ENCODE results near the gene NAA10.
A peak's percentile ranks its signal among the peaks of the same experiment; 100 is the strongest.

NAA10 gene

DNA sequence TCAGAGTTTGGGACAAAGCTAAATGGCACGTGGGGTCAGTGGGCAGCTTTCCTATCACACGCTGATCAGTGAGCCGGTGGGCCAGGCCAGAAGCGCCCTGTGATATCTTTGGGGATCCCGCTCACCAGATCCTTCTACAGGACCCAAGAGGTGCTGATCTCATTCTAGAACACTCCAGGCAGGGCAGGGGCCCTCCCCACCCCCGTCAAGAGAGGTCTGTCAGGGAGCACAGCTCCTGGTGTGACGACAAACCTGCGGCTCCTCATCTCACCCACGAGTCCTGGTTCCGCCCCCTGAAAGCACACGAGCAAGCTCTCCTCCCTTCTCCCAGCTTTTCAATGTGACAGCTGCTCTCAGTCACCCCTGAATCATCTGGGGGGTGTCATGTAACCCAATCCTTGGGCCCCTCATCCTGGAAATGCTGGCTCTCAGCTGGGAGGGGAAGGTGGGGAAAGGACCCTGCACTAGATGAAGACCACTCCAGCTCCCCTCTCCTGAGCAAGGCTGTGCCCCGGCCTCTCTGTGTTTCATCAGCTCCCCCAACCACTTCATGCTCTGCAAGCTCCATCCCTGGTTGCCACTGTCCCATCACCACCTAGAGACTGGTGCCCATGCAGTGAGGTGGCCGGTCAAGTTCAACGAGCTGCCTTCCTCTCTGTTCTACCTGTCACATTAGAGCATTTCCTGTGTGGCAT is 32.2 kb upstream of the NAA10 start:
- DNase-seq: no peak

DNA sequence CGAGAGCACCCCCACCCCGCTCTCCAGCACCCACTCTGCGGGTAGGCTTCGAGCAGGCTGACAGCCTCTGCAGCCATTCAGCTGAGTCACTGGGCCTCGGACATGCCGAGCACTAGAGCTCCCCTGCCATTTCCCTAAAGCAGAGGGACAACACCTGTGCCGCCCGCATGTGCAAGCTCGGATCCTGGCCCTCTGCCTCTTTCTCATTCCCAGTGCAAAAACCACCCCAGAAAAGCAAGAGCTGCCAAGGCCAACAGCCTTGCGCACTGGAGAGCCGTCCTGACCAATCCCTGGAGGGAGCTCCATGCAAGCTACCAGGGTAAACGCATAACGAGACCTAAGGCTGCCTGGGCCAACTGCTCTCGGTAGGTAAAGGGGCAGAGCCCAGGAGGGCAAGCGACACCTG is 31.4 kb upstream of the NAA10 start:
- DNase-seq: no peak

DNA sequence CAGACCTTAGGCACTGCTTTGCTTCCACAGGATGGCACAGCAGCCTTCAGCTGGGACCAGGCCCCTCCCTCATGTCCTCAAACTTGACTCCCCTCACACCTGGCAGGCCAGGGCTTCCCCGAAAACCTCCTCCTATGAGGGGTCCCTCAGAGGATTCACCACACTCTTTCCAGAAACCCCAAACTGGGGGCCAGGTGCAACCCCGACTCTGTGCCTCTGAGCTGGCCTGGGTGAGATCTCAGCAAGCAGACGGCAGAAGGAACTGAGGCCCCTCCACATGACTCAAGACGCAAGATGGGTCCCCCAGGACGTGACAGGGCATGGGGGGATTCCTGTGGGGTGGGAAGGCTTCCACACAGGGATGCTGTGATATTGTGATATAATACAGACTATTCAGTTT is 30.6 kb upstream of the NAA10 start:
- DNase-seq: no peak

DNA sequence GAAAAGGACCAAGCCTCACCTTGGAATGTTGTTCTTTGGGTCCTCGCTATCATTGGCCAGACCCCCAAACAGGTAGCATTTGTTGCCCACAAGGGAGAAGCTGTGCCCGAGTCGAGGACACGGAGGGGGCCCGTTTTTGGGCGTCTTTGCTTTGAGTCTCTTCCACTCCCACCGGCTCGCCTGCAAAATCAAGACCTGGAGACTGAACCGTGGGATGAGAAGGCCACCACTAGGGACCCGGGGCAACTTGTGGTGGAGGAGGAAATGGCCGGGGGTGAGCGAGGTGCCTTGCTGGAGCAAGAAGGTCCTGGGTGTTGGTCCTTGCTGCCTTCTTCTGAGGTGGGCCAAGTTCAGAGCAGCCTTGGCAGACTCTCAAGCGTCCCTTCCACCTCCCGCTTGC is 29.3 kb upstream of the NAA10 start:
- DNase-seq: no peak

DNA sequence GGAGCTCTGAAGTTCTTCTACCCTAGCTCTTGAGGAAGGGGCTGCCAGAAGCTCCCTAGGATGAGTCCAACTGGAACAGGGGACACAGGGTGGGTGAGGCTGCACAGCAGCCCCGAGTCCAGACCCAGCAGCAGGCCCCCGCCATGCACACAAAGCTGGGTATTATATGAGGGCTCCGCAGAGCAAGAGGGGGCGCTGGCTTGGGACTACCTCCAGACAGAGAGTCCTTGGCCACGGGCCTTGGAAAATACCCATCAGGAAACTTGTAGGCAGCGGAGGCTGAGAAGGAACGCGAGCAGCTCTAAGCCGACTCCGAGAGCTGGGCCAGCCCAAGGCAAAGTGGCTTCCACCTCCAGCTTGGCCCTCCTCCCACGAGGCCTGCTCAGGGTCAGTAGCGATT is 28.7 kb upstream of the NAA10 start:
- no peak for DNase-seq

DNA sequence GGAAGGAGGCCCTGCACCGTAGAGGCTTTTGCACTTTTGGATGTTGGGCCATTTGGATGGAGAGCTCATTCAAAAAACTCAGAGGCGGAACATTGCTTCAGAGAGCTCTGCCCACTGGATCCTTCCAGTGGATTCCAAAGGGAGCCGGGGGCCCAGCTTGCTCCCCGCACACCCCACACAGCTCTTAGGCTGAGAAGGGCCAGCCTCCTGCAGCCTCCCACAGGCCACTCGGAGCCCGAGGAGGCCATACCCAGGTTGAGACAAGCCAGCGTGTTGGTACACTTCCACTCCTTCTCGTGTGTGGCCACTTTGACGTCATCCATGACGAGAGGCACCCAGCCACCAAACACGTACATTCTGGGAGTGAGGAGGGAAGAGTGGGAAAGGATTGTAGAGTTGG is 26.5 kb upstream of the NAA10 start:
- no peak for DNase-seq

DNA sequence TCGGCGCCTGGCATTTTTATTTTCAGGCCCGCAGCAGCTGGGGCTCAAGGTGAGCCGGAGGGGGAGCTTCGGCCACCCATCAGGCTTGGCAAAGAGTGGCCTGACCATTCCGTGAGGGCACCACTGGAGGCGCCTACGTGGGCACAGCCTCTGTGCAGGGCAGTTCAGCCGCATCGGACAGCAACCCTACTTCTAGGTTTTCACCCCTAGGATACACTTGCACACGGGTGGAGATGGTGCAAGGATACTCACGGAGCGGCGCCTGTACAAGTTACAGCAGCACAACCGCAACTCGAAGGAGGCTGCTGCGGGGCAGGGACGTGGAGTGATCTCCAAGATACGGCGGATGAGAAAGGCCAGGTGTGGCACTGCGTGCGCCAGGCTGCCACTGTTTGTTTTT is 25.9 kb upstream of the NAA10 start:
- DNase-seq: no peak

DNA sequence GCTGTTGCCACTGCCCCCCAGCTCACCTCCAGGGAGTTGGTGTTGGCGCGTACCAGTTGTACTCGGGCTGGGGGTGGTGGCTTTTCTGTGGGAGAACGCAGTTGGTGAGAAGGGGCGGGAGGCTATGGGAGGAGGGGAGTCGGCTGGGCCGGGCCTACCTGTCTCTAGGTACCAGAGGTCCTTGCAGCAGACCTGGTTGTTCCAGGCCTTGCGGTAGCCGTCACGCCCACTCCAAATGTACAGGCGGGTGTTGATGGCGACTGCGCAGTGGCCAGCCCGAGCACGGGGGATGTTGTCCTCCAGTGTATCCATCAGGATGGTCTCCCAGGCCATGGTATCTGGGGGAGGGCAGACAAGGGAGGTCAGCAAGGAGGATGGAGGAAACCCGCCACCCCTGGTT is 25.2 kb upstream of the NAA10 start:
- DNase-seq: no peak

DNA sequence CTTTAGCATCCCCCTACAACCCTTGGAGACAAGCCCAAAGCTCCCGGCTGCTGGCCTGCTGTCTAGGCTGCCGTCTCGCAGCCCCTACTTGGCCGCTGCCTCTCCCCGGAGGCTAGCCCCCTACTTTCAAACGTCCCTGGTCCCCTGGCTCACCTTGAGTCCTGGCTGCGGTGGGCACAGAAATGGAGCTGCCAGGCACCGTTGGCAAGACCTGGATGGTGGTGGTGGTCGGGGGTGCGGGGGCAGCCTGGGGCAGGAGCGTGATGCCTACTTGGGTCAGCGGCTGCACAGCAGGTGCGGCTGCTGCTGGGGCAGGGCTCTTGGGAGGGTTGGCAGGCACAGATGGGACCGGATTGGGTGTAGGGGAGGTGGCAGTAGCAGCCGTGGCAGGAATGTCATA is 24.8 kb upstream of the NAA10 start:
- no peak for DNase-seq

DNA sequence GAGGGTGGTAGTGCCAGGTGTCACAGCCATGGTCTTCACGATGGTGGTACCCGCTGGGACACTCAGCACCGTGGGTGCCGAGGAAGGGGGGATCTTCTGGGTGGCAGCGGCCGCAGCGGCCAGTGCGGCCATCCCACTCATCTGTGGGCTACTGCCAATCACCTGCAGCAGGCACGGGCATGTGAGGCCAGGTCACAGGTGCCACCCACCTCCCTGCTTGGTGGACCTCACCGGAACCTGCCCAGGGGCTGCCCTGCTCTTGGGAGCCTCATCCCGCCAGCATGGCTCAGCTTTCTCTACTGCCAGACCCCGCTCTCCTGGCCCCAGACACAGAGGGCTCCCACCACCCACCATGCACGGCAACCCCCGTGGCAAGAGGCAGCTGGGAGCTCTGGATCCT is 23.8 kb upstream of the NAA10 start:
- no peak for DNase-seq

DNA sequence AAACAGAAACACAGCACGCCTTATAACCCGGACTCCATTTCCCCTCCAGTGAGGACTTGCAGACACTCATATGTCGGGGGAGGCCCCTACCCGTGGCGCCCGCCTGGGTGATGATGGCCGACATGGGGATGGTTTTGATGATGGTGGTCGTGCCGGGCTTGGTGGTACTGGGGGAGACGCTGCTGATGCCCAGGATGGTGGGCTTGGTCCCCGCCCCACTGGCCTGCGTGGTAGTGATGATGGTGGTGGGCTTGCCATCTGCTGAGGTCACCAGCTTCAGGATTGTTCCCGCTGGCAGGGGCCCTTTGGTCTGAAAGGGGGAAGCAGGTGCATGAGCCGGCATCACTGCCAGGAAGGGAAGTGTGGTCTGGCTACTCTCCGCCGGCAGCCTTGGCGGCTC is 22.4 kb upstream of the NAA10 start:
- DNase-seq: no peak

DNA sequence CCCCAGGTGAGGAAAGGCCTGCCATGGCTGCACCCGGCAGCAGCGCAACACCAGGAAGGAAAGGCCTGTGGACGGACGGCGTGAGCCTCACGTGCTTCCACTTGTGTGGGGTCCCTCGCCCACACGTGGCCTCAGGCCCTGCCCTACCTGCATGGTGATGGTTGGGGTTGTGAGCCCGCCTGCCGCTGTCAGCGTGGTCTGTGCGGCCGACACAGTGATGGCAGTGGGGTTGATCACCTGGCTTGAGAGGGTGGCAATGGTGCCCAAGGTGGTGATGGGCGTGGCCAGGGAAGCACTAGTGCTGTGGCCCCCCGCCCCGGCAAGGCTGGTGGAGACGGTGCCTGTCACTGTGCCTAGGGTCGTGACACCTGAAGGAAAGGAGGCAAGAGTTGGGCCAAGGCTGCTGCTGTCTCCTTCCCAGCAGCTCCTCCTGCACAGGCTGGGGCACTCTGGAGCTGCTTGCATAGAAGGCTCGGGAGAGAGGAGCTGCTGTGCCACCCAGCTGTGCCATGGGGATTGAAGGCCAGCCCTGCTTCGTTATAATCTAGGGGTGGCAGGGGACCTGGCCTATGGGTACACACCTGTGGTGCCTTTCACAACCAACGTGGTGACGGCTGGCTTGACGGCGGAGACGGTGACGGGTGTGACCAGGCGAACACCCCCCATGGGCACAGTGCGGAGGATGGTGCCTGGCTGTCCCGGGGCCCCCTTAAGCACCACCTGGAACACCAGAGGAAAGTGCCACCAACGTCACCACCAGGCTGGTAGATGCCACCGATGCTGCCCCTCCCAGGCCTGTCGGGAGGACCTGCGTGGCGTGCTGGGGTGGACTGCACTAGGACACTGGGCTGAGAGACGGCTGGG is 21.4 kb upstream of the NAA10 start:
- no peak for DNase-seq

DNA sequence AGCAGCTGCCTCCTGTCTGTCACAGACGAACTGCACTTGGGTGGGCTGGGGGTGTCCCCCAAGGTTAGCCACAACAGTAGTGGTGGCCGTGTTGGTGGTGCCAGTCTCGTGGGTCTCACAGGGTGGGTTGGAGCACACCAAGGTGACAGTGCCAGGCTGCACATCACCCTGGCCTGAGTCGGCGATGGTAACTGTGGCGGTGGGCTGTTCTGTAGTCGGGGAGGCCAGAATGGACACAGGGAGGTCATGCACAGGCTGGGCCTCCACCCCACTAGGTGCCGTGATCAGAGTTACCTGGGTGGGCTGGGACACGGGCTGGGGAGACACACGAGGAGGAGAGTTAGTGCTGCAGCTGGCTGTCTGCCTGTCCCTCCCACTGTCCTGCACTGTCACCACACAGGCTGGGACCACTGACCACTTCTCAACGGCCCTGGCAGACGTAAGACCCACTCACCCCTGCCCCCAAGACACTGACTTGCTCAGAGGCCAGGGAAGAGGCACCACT is 20.4 kb upstream of the NAA10 start:
- DNase-seq: no peak

DNA sequence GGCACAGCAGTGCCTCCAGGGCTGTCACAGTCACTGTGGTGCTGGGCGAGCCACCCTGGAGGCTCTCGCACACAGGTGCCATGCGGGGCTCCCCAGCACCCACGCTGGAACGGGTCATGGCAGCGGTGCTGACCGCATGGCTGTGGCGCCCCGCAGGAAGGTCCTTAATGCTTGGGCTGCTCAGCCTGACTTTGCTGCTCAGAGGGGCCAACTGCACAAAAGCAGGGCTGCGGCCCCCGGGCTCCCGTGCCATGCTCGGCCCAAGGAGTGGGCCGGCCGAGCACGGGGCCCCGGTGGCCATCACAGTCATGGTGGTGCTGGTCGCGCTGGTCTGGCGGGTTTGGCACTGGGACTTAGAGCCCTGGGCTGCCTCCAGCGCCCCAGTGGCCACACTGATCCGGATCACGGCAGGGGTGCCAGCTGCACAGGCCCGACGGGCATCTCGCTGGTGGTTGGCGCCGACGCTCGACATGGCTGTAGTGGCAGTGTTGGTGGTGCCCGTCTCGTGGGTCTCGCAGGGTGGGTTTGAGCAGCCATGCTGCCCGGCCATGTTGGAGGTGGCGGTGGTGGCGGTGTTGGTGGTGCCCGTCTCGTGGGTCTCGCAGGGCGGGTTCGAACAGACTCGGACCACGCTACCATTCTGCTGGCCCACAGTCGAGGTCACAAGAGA is 19.9 kb upstream of the NAA10 start:
- DNase-seq: no peak

DNA sequence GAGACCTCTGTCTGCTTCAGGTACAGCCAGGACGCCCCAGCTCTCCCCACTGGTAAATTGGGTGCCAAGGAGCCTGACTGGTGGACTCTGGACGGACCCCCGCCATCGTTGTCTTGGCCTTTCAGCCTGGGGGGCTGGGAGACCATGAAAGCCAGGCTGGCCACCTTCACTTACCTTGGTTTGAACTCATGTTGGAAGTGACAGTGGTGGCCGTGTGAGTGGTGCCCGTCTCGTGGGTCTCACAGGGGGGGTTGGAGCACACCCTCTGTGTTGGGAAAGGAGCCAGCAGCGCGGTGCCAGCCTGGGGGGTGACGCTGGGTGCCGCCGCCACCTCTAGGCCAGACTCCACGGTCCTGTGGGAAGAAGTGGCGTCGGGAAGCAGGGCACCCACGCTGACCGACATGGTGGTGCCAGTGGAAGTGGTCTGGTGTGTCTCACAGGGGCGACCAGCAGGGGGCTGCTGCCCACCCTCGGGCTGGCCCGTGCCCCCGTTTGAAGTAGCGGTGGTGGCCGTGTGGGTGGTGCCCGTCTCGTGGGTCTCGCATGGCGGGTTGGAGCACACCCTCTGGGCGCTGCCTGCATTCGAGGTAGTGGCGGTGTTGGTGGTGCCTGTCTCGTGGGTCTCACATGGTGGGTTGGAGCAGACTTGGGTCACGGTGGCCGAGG is 19.2 kb upstream of the NAA10 start:
- no peak for DNase-seq

DNA sequence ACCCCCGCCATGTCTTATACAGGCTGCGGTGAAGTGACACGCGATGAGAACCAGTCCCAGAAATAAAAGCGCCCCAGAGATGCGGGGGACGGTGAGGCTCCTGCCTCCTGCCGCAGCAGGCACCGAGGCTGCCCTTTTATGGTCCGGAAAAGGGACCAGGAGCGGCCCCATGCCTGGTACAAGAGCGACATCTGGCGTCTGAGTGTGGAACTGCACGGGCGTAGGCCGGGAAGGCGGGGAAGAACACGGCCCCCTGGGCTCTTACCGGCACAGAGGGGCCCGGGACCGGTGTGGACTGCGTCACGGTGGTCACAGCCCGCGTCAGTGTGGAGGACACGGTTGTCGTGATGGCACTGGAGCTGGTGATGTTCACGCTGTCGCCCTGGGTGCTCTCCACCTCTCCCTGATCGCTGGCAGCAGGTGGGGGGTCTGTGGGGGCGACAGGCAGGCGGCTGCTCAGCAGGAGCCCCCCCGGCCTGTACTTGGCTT is 18.5 kb upstream of the NAA10 start:
- peak; percentile 27 for DNase-seq

DNA sequence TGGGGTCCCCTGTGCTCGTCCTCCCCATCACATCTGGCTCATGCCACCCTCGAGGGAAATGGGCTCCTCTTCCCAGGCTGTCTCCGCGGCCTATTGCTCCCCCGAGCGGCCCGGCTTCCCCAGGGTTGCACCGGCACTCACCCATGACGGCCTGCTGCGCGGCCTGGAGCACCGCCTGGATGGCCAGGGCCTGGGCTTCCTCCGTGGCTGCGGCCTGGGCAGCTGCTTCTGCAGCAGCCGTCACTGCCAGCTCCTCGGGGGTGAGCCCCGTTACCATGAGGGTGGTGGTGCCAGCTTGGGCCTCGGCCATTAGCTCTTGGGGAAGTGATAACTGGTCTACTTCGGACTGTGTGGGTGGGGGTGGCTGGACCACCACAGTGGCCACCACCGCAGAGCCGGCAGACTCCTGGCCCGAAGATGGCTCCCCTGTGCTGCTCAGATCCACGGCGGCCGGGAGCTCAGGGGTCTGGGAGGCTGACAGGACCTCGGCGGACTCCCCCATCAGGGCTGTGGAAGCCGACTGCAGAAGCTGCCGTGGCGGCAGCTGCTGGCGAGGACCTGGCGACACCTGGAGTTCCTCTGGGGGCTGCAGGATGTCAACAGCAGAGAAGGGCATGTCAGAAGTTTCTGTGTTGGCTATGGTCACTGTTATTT is 17.7 kb upstream of the NAA10 start:
- DNase-seq: no peak

DNA sequence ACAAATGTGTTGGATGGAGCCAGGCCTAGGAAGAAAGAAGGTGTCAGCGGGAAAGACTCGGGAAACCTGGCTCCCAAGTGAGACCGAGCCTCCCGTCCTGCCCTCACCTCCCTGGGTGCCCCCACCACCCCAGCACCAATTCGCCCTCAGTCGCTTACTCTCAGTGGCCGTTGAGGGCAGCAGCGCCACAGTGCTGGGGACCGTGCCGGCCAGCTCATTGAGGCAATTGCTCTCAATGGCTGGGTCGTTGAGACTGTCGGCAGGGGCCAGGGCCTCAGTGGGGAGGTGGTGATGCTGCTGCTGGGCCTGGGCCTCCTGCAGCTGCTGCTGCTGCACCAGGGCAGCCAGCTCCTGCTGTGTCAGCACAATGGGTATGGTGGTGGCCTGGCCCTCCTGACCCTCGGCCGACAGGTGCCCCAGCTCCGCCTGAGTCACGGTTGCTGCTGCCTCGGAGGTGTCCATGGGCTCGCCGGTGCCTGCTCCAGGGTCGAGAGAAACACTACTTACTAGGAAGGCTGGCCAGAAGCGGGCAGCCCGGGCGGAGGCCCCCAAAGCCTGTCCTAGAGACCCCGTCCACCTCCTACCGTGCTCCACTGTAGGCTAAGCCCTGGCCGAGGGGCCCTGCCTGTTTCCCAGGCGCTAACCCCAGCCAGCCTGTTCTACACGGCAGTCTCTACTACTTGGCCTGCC is 17.0 kb upstream of the NAA10 start:
- no peak for DNase-seq

DNA sequence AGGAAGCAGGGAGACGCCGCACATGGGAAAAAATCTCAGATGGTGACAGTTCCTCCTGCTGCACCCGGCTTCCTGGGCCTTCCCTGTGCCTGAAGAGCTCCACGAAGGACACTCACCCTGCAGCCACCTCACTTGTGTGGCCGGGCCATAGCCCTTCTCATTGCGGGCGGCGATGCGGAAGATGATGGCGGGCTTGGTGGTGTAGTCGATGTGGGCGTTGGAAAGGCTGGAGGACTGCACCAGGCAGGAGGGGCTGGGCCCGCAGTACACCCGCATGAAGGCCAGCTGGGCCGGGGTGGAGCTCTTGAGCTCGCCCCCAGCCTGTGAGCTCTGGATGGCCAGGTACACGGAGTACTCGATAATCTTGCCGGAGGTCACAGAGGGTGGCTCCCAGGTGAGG is 15.3 kb upstream of the NAA10 start:
- no peak for DNase-seq

DNA sequence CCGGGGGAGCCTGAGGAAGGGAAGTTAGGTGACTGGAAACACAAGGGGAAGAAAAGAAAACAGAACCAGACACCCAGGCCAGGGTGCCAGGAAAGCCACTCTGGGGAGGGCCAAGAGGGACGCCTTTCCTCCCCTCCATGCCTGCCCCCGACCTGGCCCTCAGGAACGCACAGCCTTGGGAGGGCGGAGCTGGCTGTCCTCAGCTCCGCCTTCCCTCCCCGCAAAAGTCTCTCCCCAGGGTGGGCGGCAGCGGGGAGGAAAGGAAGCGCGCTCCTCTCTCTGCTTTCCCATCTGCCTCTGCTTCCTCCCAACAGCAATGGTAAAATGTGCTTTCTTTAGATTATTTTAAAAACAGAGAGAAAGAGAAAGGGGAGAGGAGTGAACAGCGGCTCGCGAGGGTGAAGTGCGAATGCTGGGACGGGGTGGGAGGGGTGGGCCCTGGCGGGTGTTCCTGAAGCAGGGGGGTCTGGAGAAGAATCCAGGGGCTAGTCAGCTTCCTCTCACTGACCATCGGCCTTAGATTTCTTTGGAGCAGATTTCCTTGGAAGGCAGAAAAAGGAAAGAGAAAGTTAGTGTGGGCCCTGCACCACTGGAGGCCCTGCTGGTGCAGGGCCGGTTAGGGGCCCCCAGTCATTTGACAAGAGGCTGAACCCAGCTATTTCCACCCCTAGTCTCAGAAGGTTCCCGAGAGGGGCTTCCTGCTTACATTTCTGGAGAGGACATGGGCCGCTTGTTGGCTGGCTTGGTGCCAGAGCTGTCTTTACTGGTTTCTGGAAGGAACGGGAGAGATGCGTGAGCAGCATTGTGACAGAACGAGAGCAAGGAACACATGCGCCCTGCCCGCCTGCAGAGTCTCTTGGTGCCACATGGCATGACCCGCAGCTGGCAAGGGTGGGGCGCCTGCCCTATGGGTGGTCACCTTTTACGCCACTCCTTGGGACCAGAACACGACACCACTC is 14.3 kb upstream of the NAA10 start:
- DNase-seq: no peak

DNA sequence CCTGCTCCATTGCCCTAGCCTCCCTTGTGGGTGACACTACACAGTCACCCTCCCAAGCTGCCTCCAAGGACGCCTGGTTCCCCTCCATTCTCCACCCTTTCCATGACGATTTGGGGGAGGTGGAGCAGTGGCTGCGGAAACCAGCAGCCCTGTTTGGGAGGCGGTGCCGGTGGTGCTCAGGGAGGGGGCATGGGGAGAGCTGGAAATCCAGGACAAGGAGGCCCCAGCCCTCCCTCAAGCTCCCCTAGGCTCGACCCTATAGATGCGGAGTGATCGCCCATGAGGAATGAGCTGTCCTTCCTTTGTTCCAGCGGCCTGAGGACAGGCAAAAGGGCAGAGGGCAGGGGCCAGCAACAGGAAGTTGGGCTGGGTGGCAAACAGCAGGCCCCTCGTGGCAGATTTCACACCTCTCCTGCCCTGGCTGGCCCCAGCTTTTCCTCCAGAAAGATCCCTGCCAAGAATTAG is 13.2 kb upstream of the NAA10 start:
- no peak for DNase-seq
